ENCODE measurements around the gene ROBO1. TPM values are rescaled to one million over a fixed set of nuclear protein-coding genes. Genes with fewer than 3 reads are reported as not detected.

ROBO1 gene
- total RNA-seq, 2 experiments from 2014 or later, result not detected

DNA sequence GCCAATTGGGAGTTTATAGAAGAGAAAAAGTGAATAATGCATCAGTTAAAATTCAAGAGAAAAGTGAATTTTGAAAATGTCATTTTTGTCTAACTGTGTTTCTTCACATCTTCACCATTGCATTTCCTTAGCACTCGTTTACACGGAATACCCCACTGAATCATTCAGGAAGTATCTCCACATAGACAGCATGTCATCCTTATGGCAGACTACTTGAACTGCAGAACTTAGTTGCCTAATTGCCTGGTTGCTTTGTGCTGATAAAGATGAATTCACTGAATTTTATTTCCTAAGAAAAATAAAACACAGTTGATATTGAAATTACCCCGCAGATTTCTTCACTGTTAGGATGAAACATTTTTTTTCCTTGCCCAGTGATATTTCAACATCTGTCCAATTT, 627.1 kb downstream of the ROBO1 start:
- Mint-ChIP-seq H3K27ac (no peak overlapping the region), H3K27me3 (no peaks in the 10 kb centered on the region), H3K4me1 (no peaks in the 10 kb centered on the region), H3K36me3 (ENCODE audit: low read depth) (no peaks in the 10 kb centered on the region), H3K4me3 (no peak overlapping the region), H3K9me3 (no peaks in the 10 kb centered on the region)
- POLR2A ChIA-PET, result no interaction called here
- no peak for DNase-seq
- CTCF ChIA-PET, result no interaction called here

GRCh38 chr3:79139395-79140068, 628.3 kb downstream of the ROBO1 start:
- ChIA-PET CTCF (no interaction called here), POLR2A (no interaction called here)
- H3K27ac Mint-ChIP-seq, result no peak overlapping the region
- H3K9me3 Mint-ChIP-seq, result no peaks in the 10 kb centered on the region
- H3K36me3 Mint-ChIP-seq (ENCODE audit: low read depth), result no peaks in the 10 kb centered on the region
- DNase-seq, result no peak
- no peaks in the 10 kb centered on the region for H3K4me1 Mint-ChIP-seq
- H3K4me3 Mint-ChIP-seq, result no peak overlapping the region
- H3K27me3 Mint-ChIP-seq, result no peaks in the 10 kb centered on the region

GRCh38 chr3:79125313-79125984, 642.3 kb downstream of the ROBO1 start:
- peaks cover 9% of the 10 kb centered on the region for H3K9me3 Mint-ChIP-seq
- POLR2A ChIA-PET, result no interaction called here
- no peak overlapping the region for H3K4me3 Mint-ChIP-seq
- no peaks in the 10 kb centered on the region for H3K4me1 Mint-ChIP-seq
- no peaks in the 10 kb centered on the region for H3K27me3 Mint-ChIP-seq
- H3K27ac Mint-ChIP-seq, result no peak overlapping the region
- CTCF ChIA-PET, result no interaction called here
- no peak for DNase-seq
- no peaks in the 10 kb centered on the region for H3K36me3 Mint-ChIP-seq (ENCODE audit: low read depth)

DNA sequence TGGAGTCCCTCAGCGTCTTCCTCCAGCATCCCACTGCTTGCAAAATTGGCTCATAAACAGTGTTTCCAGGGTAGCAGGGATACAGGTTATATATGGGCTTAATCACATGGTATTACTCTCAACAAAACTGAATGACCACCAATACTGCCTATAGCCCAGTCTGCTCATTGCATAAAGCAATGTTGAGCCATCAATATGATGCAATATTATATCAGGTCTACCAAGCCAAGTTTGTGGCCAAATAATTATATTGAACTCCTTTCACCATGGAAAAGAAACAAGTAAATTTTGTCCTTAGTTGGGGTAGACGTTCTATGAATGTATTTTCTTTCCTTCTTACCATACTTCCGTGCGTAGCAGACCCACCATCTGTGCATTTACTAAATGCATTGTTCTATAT, 652.3 kb downstream of the ROBO1 start:
- no peak overlapping the region for H3K27ac Mint-ChIP-seq
- no peak overlapping the region for H3K4me3 Mint-ChIP-seq
- DNase-seq, result no peak
- H3K4me1 Mint-ChIP-seq, result no peaks in the 10 kb centered on the region
- ChIA-PET POLR2A (no interaction called here), CTCF (no interaction called here)
- peaks cover 13% of the 10 kb centered on the region for H3K9me3 Mint-ChIP-seq
- H3K36me3 Mint-ChIP-seq (ENCODE audit: low read depth), result no peaks in the 10 kb centered on the region
- no peaks in the 10 kb centered on the region for H3K27me3 Mint-ChIP-seq

GRCh38 chr3:79113876-79114275, 653.9 kb downstream of the ROBO1 start:
- Mint-ChIP-seq H3K9me3 (peaks cover 13% of the 10 kb centered on the region), H3K27ac (no peak overlapping the region), H3K4me3 (no peak overlapping the region), H3K27me3 (no peaks in the 10 kb centered on the region), H3K36me3 (ENCODE audit: low read depth) (no peaks in the 10 kb centered on the region), H3K4me1 (no peaks in the 10 kb centered on the region)
- ChIA-PET CTCF (no interaction called here), POLR2A (no interaction called here)
- DNase-seq, result no peak

DNA sequence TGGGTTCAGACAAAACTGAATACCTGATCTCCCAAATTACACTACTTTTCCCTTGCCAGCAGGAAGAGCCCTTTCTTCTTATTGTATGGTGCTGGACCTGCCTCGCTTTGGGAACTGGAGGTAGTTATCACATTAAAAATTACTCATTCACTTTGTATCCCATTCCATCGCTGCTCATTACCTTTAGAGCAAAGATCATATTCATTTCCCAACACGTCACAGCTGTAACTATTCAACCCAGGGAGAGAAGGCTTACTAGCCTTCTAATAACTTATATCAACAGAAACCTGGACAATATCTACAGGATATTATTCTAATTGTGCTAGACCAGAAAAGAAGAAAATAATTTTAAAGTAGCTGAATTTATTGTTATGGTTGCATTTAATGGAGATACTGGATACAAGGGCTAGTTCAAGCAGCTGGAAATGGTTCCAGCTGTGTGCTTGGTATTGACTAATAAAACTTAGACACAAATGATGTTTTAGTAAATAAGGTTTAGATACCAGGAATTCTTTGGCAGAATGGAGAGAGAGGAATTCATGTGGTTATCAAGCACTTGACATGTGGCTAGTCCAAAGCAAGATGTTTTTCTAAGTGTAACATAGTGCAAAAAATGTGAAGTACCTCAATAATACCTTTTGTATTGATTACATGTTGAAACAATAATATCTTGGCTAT, 656.3 kb downstream of the ROBO1 start:
- Mint-ChIP-seq H3K27me3 (no peaks in the 10 kb centered on the region), H3K36me3 (ENCODE audit: low read depth) (no peaks in the 10 kb centered on the region), H3K4me1 (no peaks in the 10 kb centered on the region), H3K27ac (no peak overlapping the region), H3K4me3 (no peak overlapping the region), H3K9me3 (peaks cover 13% of the 10 kb centered on the region)
- ChIA-PET POLR2A (no interaction called here), CTCF (no interaction called here)
- DNase-seq, result no peak

- POLR2A ChIA-PET, result no interaction called here
Measured at GRCh38 chr3:79109754-79110153, 658.0 kb downstream of the ROBO1 start.

DNA sequence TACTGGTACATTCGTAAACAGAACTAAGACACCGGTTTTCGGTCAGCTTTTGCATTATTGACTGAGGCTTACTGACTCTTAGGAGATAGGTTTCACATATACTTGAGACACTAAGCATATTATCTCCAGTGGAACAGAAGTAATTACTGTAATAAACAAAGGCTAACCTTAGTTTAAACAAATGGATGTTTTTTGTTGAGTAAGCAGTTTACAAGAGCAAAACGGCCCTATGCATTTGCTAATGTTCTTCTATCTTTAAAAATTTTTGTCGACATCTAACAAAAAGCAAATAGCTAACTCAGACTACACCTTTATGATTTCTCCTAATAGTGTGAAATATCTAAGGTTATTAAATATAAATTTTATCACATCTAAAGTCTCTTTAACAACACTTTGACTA, 664.5 kb downstream of the ROBO1 start:
- no peaks in the 10 kb centered on the region for H3K27me3 Mint-ChIP-seq
- ChIA-PET CTCF (no interaction called here), POLR2A (no interaction called here)
- H3K27ac Mint-ChIP-seq, result no peak overlapping the region
- no peaks in the 10 kb centered on the region for H3K36me3 Mint-ChIP-seq (ENCODE audit: low read depth)
- DNase-seq, result no peak
- H3K4me1 Mint-ChIP-seq, result no peaks in the 10 kb centered on the region
- H3K4me3 Mint-ChIP-seq, result no peak overlapping the region
- peaks cover 2% of the 10 kb centered on the region for H3K9me3 Mint-ChIP-seq

More at GRCh38 chr3:79109754-79110153, 658.0 kb downstream of the ROBO1 start:
- CTCF ChIA-PET, result no interaction called here
- H3K27me3 Mint-ChIP-seq, result no peaks in the 10 kb centered on the region
- H3K27ac Mint-ChIP-seq, result no peak overlapping the region
- H3K9me3 Mint-ChIP-seq, result peaks cover 10% of the 10 kb centered on the region
- no peak overlapping the region for H3K4me3 Mint-ChIP-seq
- DNase-seq, result no peak
- H3K4me1 Mint-ChIP-seq, result no peaks in the 10 kb centered on the region
- H3K36me3 Mint-ChIP-seq (ENCODE audit: low read depth), result no peaks in the 10 kb centered on the region

- Mint-ChIP-seq H3K27ac (no peak overlapping the region), H3K9me3 (peaks cover 2% of the 10 kb centered on the region), H3K36me3 (ENCODE audit: low read depth) (no peaks in the 10 kb centered on the region), H3K4me1 (no peaks in the 10 kb centered on the region), H3K4me3 (no peak overlapping the region), H3K27me3 (no peaks in the 10 kb centered on the region)
- no peak for DNase-seq
- POLR2A ChIA-PET, result no interaction called here
- CTCF ChIA-PET, result no interaction called here
Measured at GRCh38 chr3:79097964-79098660, 669.7 kb downstream of the ROBO1 start.

GRCh38 chr3:79094654-79095053, 673.1 kb downstream of the ROBO1 start:
- no peaks in the 10 kb centered on the region for H3K27me3 Mint-ChIP-seq
- CTCF ChIA-PET, result no interaction called here
- no peak overlapping the region for H3K27ac Mint-ChIP-seq

GRCh38 chr3:79086514-79086913, 681.3 kb downstream of the ROBO1 start:
- CTCF ChIA-PET, result interaction anchor here (0.8 kb wide), 2 partner anchors 11 to 20 kb away, joined by 3 read pairs; no protein-coding TSS in a partner anchor
- Mint-ChIP-seq H3K4me1 (no peaks in the 10 kb centered on the region), H3K36me3 (ENCODE audit: low read depth) (no peaks in the 10 kb centered on the region), H3K27ac (no peak overlapping the region), H3K4me3 (no peak overlapping the region), H3K9me3 (no peaks in the 10 kb centered on the region), H3K27me3 (no peaks in the 10 kb centered on the region)
- DNase-seq, result peak; percentile 16
- POLR2A ChIA-PET, result no interaction called here

More at GRCh38 chr3:79094654-79095053, 673.1 kb downstream of the ROBO1 start:
- POLR2A ChIA-PET, result no interaction called here
- Mint-ChIP-seq H3K4me3 (no peak overlapping the region), H3K9me3 (peaks cover 3% of the 10 kb centered on the region), H3K36me3 (ENCODE audit: low read depth) (no peaks in the 10 kb centered on the region), H3K4me1 (no peaks in the 10 kb centered on the region)
- DNase-seq, result no peak

- Mint-ChIP-seq H3K9me3 (no peaks in the 10 kb centered on the region), H3K4me3 (no peak overlapping the region), H3K4me1 (no peaks in the 10 kb centered on the region), H3K27ac (no peak overlapping the region), H3K36me3 (ENCODE audit: low read depth) (no peaks in the 10 kb centered on the region), H3K27me3 (no peaks in the 10 kb centered on the region)
- DNase-seq, result no peak
- CTCF ChIA-PET, result no interaction called here
- POLR2A ChIA-PET, result no interaction called here
Measured at GRCh38 chr3:79085171-79085570, 682.6 kb downstream of the ROBO1 start.

- ChIA-PET CTCF (no interaction called here), POLR2A (no interaction called here)
- no peaks in the 10 kb centered on the region for H3K9me3 Mint-ChIP-seq
- no peaks in the 10 kb centered on the region for H3K27me3 Mint-ChIP-seq
- H3K36me3 Mint-ChIP-seq (ENCODE audit: low read depth), result no peaks in the 10 kb centered on the region
- H3K4me3 Mint-ChIP-seq, result no peak overlapping the region
- H3K4me1 Mint-ChIP-seq, result no peaks in the 10 kb centered on the region
- no peak overlapping the region for H3K27ac Mint-ChIP-seq
- DNase-seq, result no peak
Measured at GRCh38 chr3:79081335-79081734, 686.5 kb downstream of the ROBO1 start.

Measured in activated CD4-positive, alpha-beta memory T cell treated with anti-CD3 and anti-CD28 coated beads, Interleukin-2, amount 10 ng/mL, durations not matched to agents 7 days and 5 days (primary cell).